ELR (cell line): ENCODE results near the gene PACS1.

Experiments used
- DNase-seq: peaks from one replicate; pipeline ENCODE4 v3.0.0-alpha.2; 2015; ENCODE audit warnings: low read depth

The PACS1 gene

DNA sequence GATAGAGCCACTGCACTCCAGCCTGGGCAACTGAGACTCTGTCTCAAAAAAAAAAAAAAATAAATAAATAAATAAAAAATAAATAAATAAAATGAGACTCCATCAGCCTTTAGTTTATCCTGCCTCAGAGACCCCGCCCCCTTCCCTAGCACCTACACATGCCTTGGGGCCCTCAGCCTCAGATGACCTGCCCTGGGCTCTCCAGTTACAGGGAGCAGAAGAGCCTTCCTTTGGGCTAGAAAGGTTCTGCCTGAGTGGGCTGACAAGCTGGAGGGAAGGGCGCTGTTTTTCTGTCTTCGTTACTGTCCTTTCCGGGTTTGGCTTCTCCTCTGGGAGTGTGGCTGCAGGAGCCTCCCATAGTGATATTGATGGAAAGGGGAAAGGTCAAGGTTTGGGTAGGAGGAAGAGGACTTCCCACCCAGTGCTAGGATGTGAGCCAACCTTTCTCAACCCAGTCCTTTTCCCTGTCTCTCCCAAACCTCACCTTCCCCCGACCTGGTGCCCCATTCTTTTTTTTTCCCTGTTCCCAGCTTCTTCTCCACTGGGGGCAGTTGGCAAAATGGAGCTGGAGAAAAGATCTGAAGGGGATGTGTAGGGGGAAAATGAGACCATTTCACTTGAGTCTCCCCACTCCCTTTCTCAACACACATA, 19.4 kb upstream of the PACS1 start:
- no peak for DNase-seq

DNA sequence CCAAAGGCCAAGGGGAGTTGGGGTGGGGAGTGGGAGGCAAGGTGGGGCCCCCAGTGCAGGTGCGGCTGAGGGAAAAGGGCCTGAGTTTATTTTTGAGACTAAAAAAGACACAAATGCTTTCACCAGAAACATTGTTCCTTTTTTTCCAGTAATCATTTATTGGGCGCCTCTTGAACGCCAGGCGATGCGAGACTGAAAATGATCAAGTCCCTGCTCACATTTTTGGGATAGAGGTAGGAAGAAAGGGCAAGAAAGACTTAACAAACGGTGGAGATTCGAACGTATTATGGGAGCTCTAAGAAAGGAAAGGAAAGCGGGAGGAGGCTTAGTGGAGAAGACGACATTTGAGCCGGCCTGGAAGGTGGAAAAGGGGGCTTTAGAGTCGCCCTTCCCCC, 18.7 kb upstream of the PACS1 start:
- DNase-seq: no peak

- DNase-seq: peak; percentile 98
These were observed 18.1 kb upstream of the PACS1 start, which contains the start of gene SF3B2 for GRCh38 chr11:66051766-66052663. Gene SF3B2 (plus strand): TSS chr11:66052364. CDS start chr11:66052385, 21 bp downstream.

DNA sequence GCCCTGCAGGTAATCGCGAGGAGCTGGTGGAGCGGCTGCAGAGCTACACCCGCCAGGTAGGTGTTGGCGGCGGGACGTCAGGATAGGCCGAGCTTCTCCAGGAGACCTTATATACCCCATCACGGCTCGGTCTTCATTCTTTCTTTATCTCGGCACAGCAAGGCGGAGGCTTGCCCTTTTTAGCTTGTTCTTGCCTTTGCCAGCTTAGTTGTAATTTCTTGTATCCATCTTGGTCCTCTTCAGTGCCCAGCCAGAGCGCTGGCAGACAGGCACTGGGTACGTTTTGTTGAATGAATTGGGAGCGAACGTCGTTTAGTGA, 17.4 kb upstream of the PACS1 start:
- no peak for DNase-seq

DNA sequence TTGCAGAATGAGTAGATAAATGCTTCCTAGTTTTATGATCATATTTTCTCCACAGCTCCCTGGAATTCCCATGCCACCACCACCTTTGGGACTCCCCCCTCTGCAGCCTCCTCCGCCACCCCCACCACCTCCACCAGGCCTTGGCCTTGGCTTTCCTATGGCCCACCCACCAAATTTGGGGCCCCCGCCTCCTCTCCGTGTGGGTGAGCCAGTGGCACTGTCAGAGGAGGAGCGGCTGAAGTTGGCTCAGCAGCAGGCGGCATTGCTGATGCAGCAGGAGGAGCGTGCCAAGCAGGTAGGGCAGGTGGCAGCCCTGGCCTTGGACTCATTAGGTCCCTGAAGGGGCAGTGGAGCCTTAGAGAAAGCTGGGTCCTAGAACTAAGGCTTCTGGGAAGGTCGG, 15.1 kb upstream of the PACS1 start:
- no peak for DNase-seq

DNA sequence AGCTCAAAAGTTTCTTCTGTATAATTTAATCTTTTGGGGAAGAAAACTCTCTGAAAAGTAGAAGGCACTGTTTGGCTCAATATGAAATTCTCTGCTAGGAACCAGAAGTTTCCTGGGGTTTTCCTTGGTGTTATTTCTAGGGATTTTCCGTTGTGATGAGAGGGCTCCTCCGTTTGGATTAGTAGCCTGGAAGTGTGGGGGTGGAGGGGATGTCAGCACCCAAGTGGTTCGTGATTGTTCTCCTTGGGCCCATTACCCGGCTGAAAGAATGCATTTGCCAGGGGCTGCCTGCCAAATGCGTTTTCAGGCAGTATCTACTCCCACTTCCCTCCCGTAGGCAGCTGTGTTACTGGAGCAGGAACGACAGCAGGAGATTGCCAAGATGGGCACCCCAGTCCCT, 13.6 kb upstream of the PACS1 start:
- no peak for DNase-seq

DNA sequence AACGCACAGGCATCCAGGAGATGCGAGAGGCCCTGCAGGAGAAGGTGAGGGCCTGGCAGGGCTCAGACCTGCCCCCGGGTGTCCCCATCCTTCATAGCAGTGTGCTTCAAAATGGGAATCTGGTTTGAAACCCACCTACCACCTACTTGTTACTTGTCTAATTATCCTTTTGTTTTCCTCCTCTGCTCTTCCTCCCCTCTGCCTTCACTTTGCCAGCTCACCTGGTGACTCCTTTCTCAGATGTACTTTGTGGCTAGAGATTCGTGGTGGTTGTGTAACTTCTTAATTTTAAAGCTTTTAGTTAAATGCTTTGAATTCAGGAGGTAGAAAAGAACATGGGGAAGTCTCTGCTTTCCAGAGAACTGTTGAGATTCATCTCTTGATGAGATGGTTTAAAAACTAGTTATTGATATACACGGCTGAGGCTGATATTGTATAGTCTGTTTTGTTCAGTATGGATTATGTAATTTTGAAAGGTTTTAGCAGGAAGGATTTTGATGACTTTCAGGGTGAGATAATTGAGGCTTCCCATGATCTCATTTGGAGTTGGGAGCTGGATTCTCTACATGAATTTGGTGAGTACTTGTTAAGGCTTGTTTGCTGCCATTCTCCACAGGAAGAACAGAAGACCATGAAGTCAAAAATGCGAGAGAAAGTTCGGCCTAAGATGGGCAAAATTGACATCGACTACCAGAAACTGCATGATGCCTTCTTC, 9.9 kb upstream of the PACS1 start:
- no peak for DNase-seq

- DNase-seq: no peak
These were observed 8.8 kb upstream of the PACS1 start for GRCh38 chr11:66061268-66061667.

GRCh38 chr11:66062408-66062807, 7.7 kb upstream of the PACS1 start:
- no peak for DNase-seq

- DNase-seq: no peak
These were observed 6.2 kb upstream of the PACS1 start for GRCh38 chr11:66063900-66064299.

- DNase-seq: no peak
These were observed 5.5 kb upstream of the PACS1 start for GRCh38 chr11:66064571-66064970.

- no peak for DNase-seq
These were observed 3.3 kb upstream of the PACS1 start for GRCh38 chr11:66066751-66067150.

GRCh38 chr11:66067640-66068039, 2.4 kb upstream of the PACS1 start:
- DNase-seq: no peak

- peak; percentile 77 for DNase-seq
These were observed 1.8 kb upstream of the PACS1 start for GRCh38 chr11:66068154-66068821.

- DNase-seq: peak; percentile 67
These were observed 953 bp upstream of the PACS1 start for GRCh38 chr11:66068923-66069714.

- peak; percentile 68 for DNase-seq
These were observed 720 bp downstream of the PACS1 start for GRCh38 chr11:66070604-66071380.

DNA sequence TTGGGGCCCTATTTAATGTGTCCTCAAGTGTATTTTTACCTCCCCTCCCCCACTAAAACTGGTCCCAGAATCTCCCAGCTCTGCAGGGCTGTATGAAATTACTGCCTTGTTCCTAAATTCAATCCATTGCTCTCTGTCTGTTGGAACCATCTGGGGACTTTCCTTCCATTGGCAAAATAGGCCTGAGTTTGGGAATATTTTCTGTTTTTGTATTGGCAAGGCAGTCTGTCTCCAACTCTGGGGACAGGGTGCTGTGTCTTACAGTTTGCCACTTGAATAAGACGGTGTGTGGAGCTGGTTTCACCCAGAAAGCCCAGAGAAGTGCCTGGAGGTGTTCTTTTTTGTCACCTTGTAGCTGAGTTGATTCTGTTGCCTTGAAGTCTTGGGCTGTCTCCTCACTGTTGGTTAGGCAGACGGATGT, 1.3 kb downstream of the PACS1 start:
- DNase-seq: peak; percentile 29

GRCh38 chr11:66072081-66072480, 2.0 kb downstream of the PACS1 start:
- peak; percentile 47 for DNase-seq

DNA sequence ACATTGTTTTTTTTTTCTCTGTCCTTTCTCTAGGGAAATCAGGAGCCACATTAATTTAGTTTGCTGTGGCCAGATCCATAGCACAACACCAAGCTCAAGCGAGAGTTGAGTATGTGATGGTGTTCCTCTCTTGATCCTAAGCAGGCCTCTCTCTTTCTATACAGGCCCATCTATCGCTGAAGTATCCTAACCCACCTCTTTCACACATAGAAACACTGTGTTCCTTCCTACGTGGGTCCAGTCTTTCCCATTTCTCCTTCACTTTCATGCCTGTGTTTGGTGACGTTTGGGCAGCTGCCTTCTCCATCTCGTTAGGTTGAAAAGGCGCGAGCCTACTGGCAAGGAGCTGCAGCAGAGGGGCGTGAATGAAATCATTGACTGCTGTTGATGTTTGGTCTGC, 2.4 kb downstream of the PACS1 start:
- no peak for DNase-seq

DNA sequence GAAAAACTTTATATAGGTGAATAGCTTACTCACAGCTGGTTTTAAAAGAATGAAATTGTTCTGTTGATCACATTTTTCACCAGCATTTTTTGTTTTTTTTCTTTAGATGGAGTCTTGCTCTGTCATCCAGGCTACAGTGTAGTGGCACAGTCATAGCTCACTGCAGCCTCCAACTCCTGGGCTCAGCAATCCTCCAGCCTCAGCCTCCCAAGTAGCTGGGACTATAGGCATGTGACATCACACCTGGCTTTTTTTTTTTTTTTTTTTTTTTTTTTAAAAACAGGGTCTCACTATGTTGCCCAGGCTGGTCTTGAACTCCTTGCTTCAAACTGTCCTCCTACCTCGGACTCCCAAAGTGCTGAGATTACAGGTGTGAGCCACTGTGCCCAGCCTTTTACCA, 3.6 kb downstream of the PACS1 start:
- no peak for DNase-seq

- DNase-seq: no peak
These were observed 5.2 kb downstream of the PACS1 start for GRCh38 chr11:66075273-66075672.
